WERI-Rb-1 (cell line): ENCODE data around the gene CCDC24.

Experiments used
- DNase-seq: peaks from one replicate; pipeline ENCODE4 v3.0.0-alpha.2; 2020
- H3K27ac ChIP-seq: fragments of 250-450 bp; sonication (Bioruptor Pico); 2 replicates; pipeline ENCODE4 v1.5.1; 2020; ENCODE audit warnings: mild to moderate bottlenecking, moderate library complexity
- H3K27me3 ChIP-seq: fragments of 250-450 bp; sonication (Bioruptor Pico); 2 replicates; pipeline ENCODE4 v1.5.1; 2021; ENCODE audit warnings: mild to moderate bottlenecking, low read depth, moderate library complexity; ENCODE audit not compliant: insufficient read depth, severe bottlenecking
- H3K36me3 ChIP-seq: fragments of 250-450 bp; sonication (Bioruptor Pico); 2 replicates; pipeline ENCODE4 v1.5.1; 2020; ENCODE audit warnings: mild to moderate bottlenecking, moderate library complexity
- H3K4me3 ChIP-seq: 2 replicates; pipeline ENCODE4 v1.5.1; 2011; ENCODE audit warnings: low read depth, mild to moderate bottlenecking, control low read depth, low read length
- H3K9me3 ChIP-seq: fragments of 250-450 bp; sonication (Bioruptor Pico); 2 replicates; pipeline ENCODE4 v1.5.1; 2021; ENCODE audit warnings: mild to moderate bottlenecking, moderate library complexity; ENCODE audit not compliant: severe bottlenecking
- CTCF ChIP-seq: IDR thresholded peaks from 2 replicates; pipeline ENCODE4 v1.5.1; 2011; ENCODE audit warnings: low read depth, mild to moderate bottlenecking, control low read depth, inconsistent platforms, low read length

Gene CCDC24

GRCh38 chr1:43994071-43994470 lies 2.7 kb downstream of the CCDC24 start:
- no peak overlapping the region for H3K4me3 ChIP-seq
- H3K36me3 ChIP-seq, result 0 out of 2 replicates have a peak, but pooled peaks cover 2% of the 10 kb centered on the region
- no peak for DNase-seq
- H3K9me3 ChIP-seq, result no peaks in the 10 kb centered on the region
- no peak for TF ChIP-seq CTCF
- no peak overlapping the region for H3K27ac ChIP-seq
- no peaks in the 10 kb centered on the region for H3K27me3 ChIP-seq

- Histone ChIP-seq H3K27ac (no peak overlapping the region; the same call in 1 of the 2 replicates), H3K4me3 (no peak overlapping the region), H3K27me3 (no peaks in the 10 kb centered on the region), H3K36me3 (0 out of 2 replicates have a peak, but pooled peaks cover under 1% of the 10 kb centered on the region), H3K9me3 (no peaks in the 10 kb centered on the region)
- peak; percentile 94 for TF ChIP-seq CTCF
- DNase-seq, result peak; percentile 86
Observed at GRCh38 chr1:43994794-43995790, 3.7 kb downstream of the CCDC24 start.

GRCh38 chr1:43995984-43996732 lies 4.8 kb downstream of the CCDC24 start:
- Histone ChIP-seq H3K4me3 (no peak overlapping the region), H3K27me3 (no peaks in the 10 kb centered on the region), H3K27ac (no peak overlapping the region), H3K36me3 (no peaks in the 10 kb centered on the region), H3K9me3 (no peaks in the 10 kb centered on the region)
- TF ChIP-seq CTCF, result no peak
- DNase-seq, result no peak

- Histone ChIP-seq H3K36me3 (no peaks in the 10 kb centered on the region), H3K27ac (no peak overlapping the region), H3K27me3 (no peaks in the 10 kb centered on the region), H3K9me3 (no peaks in the 10 kb centered on the region), H3K4me3 (no peak overlapping the region)
- no peak for TF ChIP-seq CTCF
- DNase-seq, result no peak
Observed at GRCh38 chr1:43996733-43997115, 5.3 kb downstream of the CCDC24 start.

- H3K27me3 ChIP-seq, result no peaks in the 10 kb centered on the region
- H3K36me3 ChIP-seq, result no peaks in the 10 kb centered on the region
- TF ChIP-seq CTCF, result no peak
- DNase-seq, result no peak
- no peak overlapping the region for H3K4me3 ChIP-seq
- H3K27ac ChIP-seq, result no peak overlapping the region
- no peaks in the 10 kb centered on the region for H3K9me3 ChIP-seq
Observed at GRCh38 chr1:43997295-43997999, 6.0 kb downstream of the CCDC24 start.
